Uterus (tissue), 2 donors: ENCODE data around the gene CPPED1.

Source experiments
- POLR2A ChIP-seq, 2 donors: fragments of 450-650 bp; IDR thresholded peaks; one replicate each; pipeline ENCODE4 v1.6.1; 2016; ENCODE audit warnings: antibody characterized with exemption in 2 of 2, mild to moderate bottlenecking in 1 of 2, moderate library complexity in 1 of 2
- TF ChIP-seq, protein P1 (sequence below), 4 experiments: fragments of 200-600 bp in 2 of 4; fragments of 450-650 bp in 2 of 4; sonication (generic) in 2 of 4; IDR thresholded peaks; one replicate each; pipeline ENCODE4 v1.5.1; 2016 to 2019; ENCODE audit warnings: antibody characterized with exemption in 4 of 4, mild to moderate bottlenecking in 2 of 4, moderate library complexity in 1 of 4

DNA sequence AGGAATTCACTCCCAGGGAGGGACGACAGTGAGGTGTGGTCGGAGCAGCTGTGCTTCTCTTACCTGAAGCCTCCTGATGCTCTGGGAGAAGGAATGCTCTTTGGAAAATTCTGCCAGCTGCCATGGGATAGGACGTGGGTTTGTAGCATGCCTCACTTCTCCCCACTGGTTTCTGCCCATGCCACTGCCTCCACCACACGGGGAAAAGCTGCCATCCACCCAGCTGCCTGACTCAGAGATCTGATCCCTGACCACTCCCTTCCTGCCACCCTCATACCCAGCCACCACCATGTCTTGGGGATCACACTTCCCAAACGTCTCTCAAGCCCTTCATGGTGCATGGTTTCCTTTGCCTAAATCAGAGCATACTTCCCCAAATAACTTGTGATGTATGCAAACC lies 80.0 kb downstream of the CPPED1 start:
- TF ChIP-seq, protein P1, sequence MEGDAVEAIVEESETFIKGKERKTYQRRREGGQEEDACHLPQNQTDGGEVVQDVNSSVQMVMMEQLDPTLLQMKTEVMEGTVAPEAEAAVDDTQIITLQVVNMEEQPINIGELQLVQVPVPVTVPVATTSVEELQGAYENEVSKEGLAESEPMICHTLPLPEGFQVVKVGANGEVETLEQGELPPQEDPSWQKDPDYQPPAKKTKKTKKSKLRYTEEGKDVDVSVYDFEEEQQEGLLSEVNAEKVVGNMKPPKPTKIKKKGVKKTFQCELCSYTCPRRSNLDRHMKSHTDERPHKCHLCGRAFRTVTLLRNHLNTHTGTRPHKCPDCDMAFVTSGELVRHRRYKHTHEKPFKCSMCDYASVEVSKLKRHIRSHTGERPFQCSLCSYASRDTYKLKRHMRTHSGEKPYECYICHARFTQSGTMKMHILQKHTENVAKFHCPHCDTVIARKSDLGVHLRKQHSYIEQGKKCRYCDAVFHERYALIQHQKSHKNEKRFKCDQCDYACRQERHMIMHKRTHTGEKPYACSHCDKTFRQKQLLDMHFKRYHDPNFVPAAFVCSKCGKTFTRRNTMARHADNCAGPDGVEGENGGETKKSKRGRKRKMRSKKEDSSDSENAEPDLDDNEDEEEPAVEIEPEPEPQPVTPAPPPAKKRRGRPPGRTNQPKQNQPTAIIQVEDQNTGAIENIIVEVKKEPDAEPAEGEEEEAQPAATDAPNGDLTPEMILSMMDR (IDR thresholded peaks at IDR 0.05): no peak
- TF ChIP-seq POLR2A (IDR thresholded peaks at IDR 0.05): no peak
